Measurements from ENCODE around the gene KRTAP3-3.

Gene KRTAP3-3

DNA sequence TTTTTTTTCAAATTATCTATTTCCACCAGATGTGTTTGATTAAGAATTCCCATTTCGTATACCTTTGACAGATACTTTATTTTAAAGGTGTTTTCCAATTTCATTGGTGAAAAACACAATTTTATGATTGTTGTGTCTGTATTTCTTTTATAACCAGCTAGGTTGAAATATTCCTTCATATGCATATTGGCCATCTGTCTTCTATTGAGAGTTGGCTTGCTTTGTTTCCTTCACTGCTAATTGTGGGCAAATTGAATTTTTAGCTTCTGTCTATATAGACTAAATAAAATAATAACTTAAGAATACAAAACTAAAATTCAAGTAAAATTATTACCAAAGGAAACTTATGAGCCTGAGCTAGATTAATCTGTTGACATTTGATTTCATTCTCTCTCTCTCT lies 1.2 kb upstream of the KRTAP3-3 start:
- Histone ChIP-seq H2AK5ac (ENCODE audit: low read length) (no peak overlapping the region), H3K23ac (ENCODE audit: low read length) (no peak overlapping the region), H2BK5ac (ENCODE audit: low read length) (no peak overlapping the region), H3K9ac (ENCODE audit: low read length) (no peak overlapping the region), H4K5ac (ENCODE audit: low read length) (no peak overlapping the region), H3K79me1 (ENCODE audit: low read length) (no peaks in the 10 kb centered on the region), H3K4me3 (ENCODE audit: low read length) (no peak overlapping the region), H3K4ac (ENCODE audit: low read depth, low read length) (no peak overlapping the region), H3K27ac (ENCODE audit: low read depth, low read length) (no peak overlapping the region), H2BK120ac (ENCODE audit: low read depth, low read length) (no peak overlapping the region), H4K8ac (ENCODE audit: low read depth, low read length) (no peak overlapping the region), H3K4me2 (ENCODE audit: low read length) (no peak overlapping the region), H3K4me1 (ENCODE audit: control insufficient read depth, low read depth, low read length) (no peaks in the 10 kb centered on the region), H3K27me3 (ENCODE audit: insufficient read depth, low read length, poor library complexity) (no peaks in the 10 kb centered on the region), H3K79me2 (ENCODE audit: control insufficient read depth, insufficient read depth, low read length) (no peaks in the 10 kb centered on the region), H3K36me3 (ENCODE audit: control insufficient read depth, insufficient read depth, low read length) (no peaks in the 10 kb centered on the region), H3K18ac (ENCODE audit: low read length) (no peak overlapping the region), H2BK15ac (replicated peaks; ENCODE audit: low read depth) (no peak overlapping the region), H3K56ac (ENCODE audit: low read length) (no peak overlapping the region)
- DNase-seq, result no peak
- WGBS (ENCODE audit: extremely low coverage, insufficient coverage, low lambda C conversion rate), result no CpG with 5 or more reads among the region's 1 CpG

DNA sequence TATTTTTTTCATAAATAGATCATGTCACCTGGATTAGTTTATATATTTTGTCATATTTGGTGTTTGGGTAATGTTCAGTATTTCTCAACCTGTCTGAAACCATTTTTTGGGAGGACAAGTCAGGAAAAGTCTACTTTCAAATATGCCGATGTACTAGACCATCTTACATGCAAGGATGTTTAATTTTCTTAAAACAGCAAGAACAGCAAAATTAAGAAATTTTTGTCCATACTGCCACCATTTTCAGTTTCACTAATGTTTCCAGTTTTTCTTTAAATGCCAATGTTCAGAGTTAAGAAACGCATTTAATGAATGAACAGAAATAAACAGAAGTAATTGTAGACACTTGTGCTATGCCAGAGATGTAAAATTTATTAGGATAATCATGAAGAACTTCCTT lies 880 bp downstream of the KRTAP3-3 start:
- Histone ChIP-seq H3K4ac (ENCODE audit: low read depth, low read length) (no peak overlapping the region), H3K9ac (ENCODE audit: low read length) (no peak overlapping the region), H2BK5ac (ENCODE audit: low read length) (no peak overlapping the region), H3K4me2 (ENCODE audit: low read length) (no peak overlapping the region), H3K4me3 (ENCODE audit: low read length) (no peak overlapping the region), H4K5ac (ENCODE audit: low read length) (no peak overlapping the region), H3K18ac (ENCODE audit: low read length) (no peak overlapping the region), H4K8ac (ENCODE audit: low read depth, low read length) (no peak overlapping the region), H3K27ac (ENCODE audit: low read depth, low read length) (no peak overlapping the region), H3K36me3 (ENCODE audit: control insufficient read depth, insufficient read depth, low read length) (no peaks in the 10 kb centered on the region), H3K27me3 (ENCODE audit: insufficient read depth, low read length, poor library complexity) (no peaks in the 10 kb centered on the region), H3K23ac (ENCODE audit: low read length) (no peak overlapping the region), H2BK15ac (replicated peaks; ENCODE audit: low read depth) (no peak overlapping the region), H3K79me2 (ENCODE audit: control insufficient read depth, insufficient read depth, low read length) (no peaks in the 10 kb centered on the region), H3K79me1 (ENCODE audit: low read length) (no peaks in the 10 kb centered on the region), H3K4me1 (ENCODE audit: control insufficient read depth, low read depth, low read length) (no peaks in the 10 kb centered on the region), H2AK5ac (ENCODE audit: low read length) (no peak overlapping the region), H3K56ac (ENCODE audit: low read length) (no peak overlapping the region), H2BK120ac (ENCODE audit: low read depth, low read length) (no peak overlapping the region)
- whole genome bisulfite sequencing (ENCODE audit: extremely low coverage, insufficient coverage, low lambda C conversion rate), result no CpG with 5 or more reads among the region's 2 CpGs
- no peak for DNase-seq

DNA sequence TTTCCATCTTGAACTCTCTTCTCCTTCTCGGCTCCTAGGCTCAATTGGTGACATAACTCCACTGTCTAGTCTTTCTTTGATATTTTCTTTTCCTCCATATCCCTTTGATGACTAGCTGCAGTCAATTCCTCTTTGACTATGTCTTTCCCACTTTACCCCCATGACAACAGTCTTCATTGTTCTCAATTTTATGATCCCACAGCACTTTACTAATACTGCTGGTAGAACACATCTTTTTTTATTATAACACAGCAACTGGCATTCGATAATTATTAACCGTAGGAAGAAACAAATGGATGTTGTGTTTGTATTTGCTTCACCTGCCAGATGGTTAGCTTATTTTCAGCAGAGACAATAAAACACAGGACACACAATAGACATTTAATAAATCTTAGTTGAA lies 1.3 kb downstream of the KRTAP3-3 start:
- Histone ChIP-seq H3K56ac (ENCODE audit: low read length) (no peak overlapping the region), H3K9ac (ENCODE audit: low read length) (no peak overlapping the region), H3K4ac (ENCODE audit: low read depth, low read length) (no peak overlapping the region), H3K27ac (ENCODE audit: low read depth, low read length) (no peak overlapping the region), H3K4me3 (ENCODE audit: low read length) (no peak overlapping the region), H3K4me1 (ENCODE audit: control insufficient read depth, low read depth, low read length) (no peaks in the 10 kb centered on the region), H2BK5ac (ENCODE audit: low read length) (no peak overlapping the region), H3K23ac (ENCODE audit: low read length) (no peak overlapping the region), H3K18ac (ENCODE audit: low read length) (no peak overlapping the region), H2BK120ac (ENCODE audit: low read depth, low read length) (no peak overlapping the region), H2AK5ac (ENCODE audit: low read length) (no peak overlapping the region), H4K5ac (ENCODE audit: low read length) (no peak overlapping the region), H3K79me2 (ENCODE audit: control insufficient read depth, insufficient read depth, low read length) (no peaks in the 10 kb centered on the region), H4K8ac (ENCODE audit: low read depth, low read length) (no peak overlapping the region), H3K27me3 (ENCODE audit: insufficient read depth, low read length, poor library complexity) (no peaks in the 10 kb centered on the region), H3K4me2 (ENCODE audit: low read length) (no peak overlapping the region), H2BK15ac (replicated peaks; ENCODE audit: low read depth) (no peak overlapping the region), H3K36me3 (ENCODE audit: control insufficient read depth, insufficient read depth, low read length) (no peaks in the 10 kb centered on the region), H3K79me1 (ENCODE audit: low read length) (no peaks in the 10 kb centered on the region)
- DNase-seq, result no peak
- no CpG with 5 or more reads among the region's 3 CpGs for WGBS (ENCODE audit: extremely low coverage, insufficient coverage, low lambda C conversion rate)

DNA sequence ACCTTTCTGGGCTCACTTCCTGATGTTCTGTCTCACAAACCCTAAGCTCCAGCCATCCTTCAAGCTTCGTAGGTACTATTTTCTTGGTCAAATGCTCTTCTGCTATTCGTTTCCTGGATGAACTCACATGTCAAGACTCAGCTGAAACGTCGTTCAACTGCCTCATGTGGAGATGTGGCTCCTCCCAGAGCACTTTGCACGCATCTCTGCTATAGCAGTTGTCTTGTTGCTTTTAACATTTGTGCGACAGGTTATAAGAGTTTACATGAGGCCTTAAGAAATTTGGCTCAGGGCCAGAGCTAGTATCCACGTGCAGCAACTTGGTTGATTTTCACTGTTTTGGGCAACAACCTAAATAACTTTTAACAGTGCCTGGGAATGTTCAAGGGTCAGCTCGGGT lies 7.0 kb downstream of the KRTAP3-3 start:
- DNase-seq, result no peak
- no peak overlapping the region for H2BK120ac ChIP-seq (ENCODE audit: low read depth, low read length)
- no peak overlapping the region for H3K27ac ChIP-seq (ENCODE audit: low read depth, low read length)
- no peak overlapping the region for H3K9ac ChIP-seq (ENCODE audit: low read length)
- no peak overlapping the region for H2BK15ac ChIP-seq (replicated peaks; ENCODE audit: low read depth)
- H3K4me3 ChIP-seq (ENCODE audit: low read length), result no peak overlapping the region
- H3K79me1 ChIP-seq (ENCODE audit: low read length), result no peaks in the 10 kb centered on the region
- no peaks in the 10 kb centered on the region for H3K4me1 ChIP-seq (ENCODE audit: control insufficient read depth, low read depth, low read length)
- H3K79me2 ChIP-seq (ENCODE audit: control insufficient read depth, insufficient read depth, low read length), result no peaks in the 10 kb centered on the region
- no peak overlapping the region for H4K5ac ChIP-seq (ENCODE audit: low read length)
- H2AK5ac ChIP-seq (ENCODE audit: low read length), result no peak overlapping the region
- no peaks in the 10 kb centered on the region for H3K36me3 ChIP-seq (ENCODE audit: control insufficient read depth, insufficient read depth, low read length)
- H2BK5ac ChIP-seq (ENCODE audit: low read length), result no peak overlapping the region
- no peak overlapping the region for H3K4me2 ChIP-seq (ENCODE audit: low read length)
- whole genome bisulfite sequencing (ENCODE audit: extremely low coverage, insufficient coverage, low lambda C conversion rate), result no CpG with 5 or more reads among the region's 8 CpGs
- no peak overlapping the region for H3K18ac ChIP-seq (ENCODE audit: low read length)
- no peaks in the 10 kb centered on the region for H3K27me3 ChIP-seq (ENCODE audit: insufficient read depth, low read length, poor library complexity)
- H3K4ac ChIP-seq (ENCODE audit: low read depth, low read length), result no peak overlapping the region
- H4K8ac ChIP-seq (ENCODE audit: low read depth, low read length), result no peak overlapping the region
- H3K56ac ChIP-seq (ENCODE audit: low read length), result no peak overlapping the region
- H3K23ac ChIP-seq (ENCODE audit: low read length), result no peak overlapping the region

DNA sequence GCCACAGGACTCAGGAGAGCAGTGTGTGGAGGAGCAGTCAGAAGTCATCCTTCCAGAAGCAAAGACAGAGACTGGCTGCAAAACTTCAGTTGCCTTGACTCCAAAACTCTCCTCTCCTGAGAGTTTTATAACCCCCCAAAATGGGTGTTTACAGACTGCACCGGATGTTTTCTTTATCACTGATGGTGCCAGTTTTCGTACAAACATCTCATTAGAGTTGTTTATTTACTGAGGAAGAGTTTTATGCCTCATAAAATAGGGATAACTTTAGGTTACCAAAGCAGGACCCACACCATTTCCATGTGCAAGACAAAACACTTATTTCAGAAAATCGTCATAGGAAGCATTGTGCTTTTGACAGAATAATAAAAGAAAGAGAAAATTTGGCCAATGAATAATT lies 9.7 kb downstream of the KRTAP3-3 start, which contains the start of gene KRT40:
Gene KRT40 (minus strand): TSS at position 101 of the 400 bp plus-strand sequence. CDS start 53 bp downstream, at position 48.
- no peaks in the 10 kb centered on the region for H3K4me1 ChIP-seq (ENCODE audit: control insufficient read depth, low read depth, low read length)
- H2BK120ac ChIP-seq (ENCODE audit: low read depth, low read length), result no peak within 1 kb of the TSS
- H4K5ac ChIP-seq (ENCODE audit: low read length), result no peak within 1 kb of the TSS
- no peaks in the 10 kb centered on the region for H3K79me1 ChIP-seq (ENCODE audit: low read length)
- H3K27me3 ChIP-seq (ENCODE audit: insufficient read depth, low read length, poor library complexity), result no peaks in the 10 kb centered on the region
- H3K4me2 ChIP-seq (ENCODE audit: low read length), result no peak within 1 kb of the TSS
- no peak within 1 kb of the TSS for H3K56ac ChIP-seq (ENCODE audit: low read length)
- no peak within 1 kb of the TSS for H3K9ac ChIP-seq (ENCODE audit: low read length)
- no peaks in the 10 kb centered on the region for H3K36me3 ChIP-seq (ENCODE audit: control insufficient read depth, insufficient read depth, low read length)
- DNase-seq, result no peak
- no peak within 1 kb of the TSS for H2AK5ac ChIP-seq (ENCODE audit: low read length)
- no peak within 1 kb of the TSS for H3K4ac ChIP-seq (ENCODE audit: low read depth, low read length)
- no peak within 1 kb of the TSS for H3K27ac ChIP-seq (ENCODE audit: low read depth, low read length)
- H3K23ac ChIP-seq (ENCODE audit: low read length), result no peak within 1 kb of the TSS
- H3K18ac ChIP-seq (ENCODE audit: low read length), result no peak within 1 kb of the TSS
- no peak within 1 kb of the TSS for H3K4me3 ChIP-seq (ENCODE audit: low read length)
- H3K79me2 ChIP-seq (ENCODE audit: control insufficient read depth, insufficient read depth, low read length), result no peaks in the 10 kb centered on the region
- WGBS (ENCODE audit: extremely low coverage, insufficient coverage, low lambda C conversion rate), result no CpG with 5 or more reads among the region's 3 CpGs
- H2BK15ac ChIP-seq (replicated peaks; ENCODE audit: low read depth), result no peak within 1 kb of the TSS
- H4K8ac ChIP-seq (ENCODE audit: low read depth, low read length), result no peak within 1 kb of the TSS
- H2BK5ac ChIP-seq (ENCODE audit: low read length), result no peak within 1 kb of the TSS

DNA sequence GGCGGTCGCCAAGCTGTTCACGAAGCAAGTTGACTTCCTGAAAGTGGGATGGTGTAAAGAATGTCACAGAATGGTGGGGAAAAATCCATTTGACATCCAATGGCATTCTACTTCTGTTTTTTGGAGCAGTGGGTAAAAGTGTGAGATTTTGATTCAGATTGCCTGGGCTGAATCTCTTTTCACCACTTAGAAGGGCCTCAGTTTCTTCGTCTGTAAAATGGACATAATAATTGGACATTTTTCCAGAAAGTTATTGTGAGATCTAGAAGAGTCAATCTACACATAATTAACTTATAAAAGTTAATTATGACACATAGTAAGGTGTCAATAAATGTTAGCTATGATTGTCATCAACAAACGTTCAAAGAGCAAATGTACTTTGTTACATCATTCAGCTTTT lies 12.8 kb downstream of the KRTAP3-3 start:
- Histone ChIP-seq H3K9ac (ENCODE audit: low read length) (no peak overlapping the region), H2BK120ac (ENCODE audit: low read depth, low read length) (no peak overlapping the region), H4K8ac (ENCODE audit: low read depth, low read length) (no peak overlapping the region), H3K79me2 (ENCODE audit: control insufficient read depth, insufficient read depth, low read length) (no peaks in the 10 kb centered on the region), H2BK15ac (replicated peaks; ENCODE audit: low read depth) (no peak overlapping the region), H2AK5ac (ENCODE audit: low read length) (no peak overlapping the region), H3K27ac (ENCODE audit: low read depth, low read length) (no peak overlapping the region), H4K5ac (ENCODE audit: low read length) (no peak overlapping the region), H3K4me3 (ENCODE audit: low read length) (no peak overlapping the region), H3K23ac (ENCODE audit: low read length) (no peak overlapping the region), H3K56ac (ENCODE audit: low read length) (no peak overlapping the region), H3K79me1 (ENCODE audit: low read length) (no peaks in the 10 kb centered on the region), H3K4ac (ENCODE audit: low read depth, low read length) (no peak overlapping the region), H3K27me3 (ENCODE audit: insufficient read depth, low read length, poor library complexity) (no peaks in the 10 kb centered on the region), H3K4me1 (ENCODE audit: control insufficient read depth, low read depth, low read length) (no peaks in the 10 kb centered on the region), H3K4me2 (ENCODE audit: low read length) (no peak overlapping the region), H2BK5ac (ENCODE audit: low read length) (no peak overlapping the region), H3K18ac (ENCODE audit: low read length) (no peak overlapping the region), H3K36me3 (ENCODE audit: control insufficient read depth, insufficient read depth, low read length) (no peaks in the 10 kb centered on the region)
- DNase-seq, result no peak
- WGBS (ENCODE audit: extremely low coverage, insufficient coverage, low lambda C conversion rate), result no CpG with 5 or more reads among the region's 5 CpGs

Measured in mesendoderm (in vitro differentiated cells).